Activated T-cell treated with anti-CD3 and anti-CD28 coated beads, Interleukin-2, amount 50 U/mL, for 24 hours (primary cell): ENCODE results near the gene UBE2E3.
A peak's percentile ranks its signal among the peaks of the same experiment; 100 is the strongest.
"Not testable (repeated sequence)": the region's sequence is repeated elsewhere in the genome, so short reads cannot be mapped to it uniquely, and the experiment has no call there.

Source experiments
- DNase-seq: peaks from one replicate; pipeline ENCODE4 v3.0.0-alpha.2; 2020
- H3K27ac Mint-ChIP-seq: 2 replicates; pipeline ENCODE4 v1.8.0; 2020; ENCODE audit warnings: mild to moderate bottlenecking, mixed read lengths
- H3K27me3 Mint-ChIP-seq: 2 replicates; pipeline ENCODE4 v1.8.0; 2020; ENCODE audit warnings: mixed read lengths
- H3K36me3 Mint-ChIP-seq: 2 replicates; pipeline ENCODE4 v1.8.0; 2020; ENCODE audit warnings: low read depth, mixed read lengths
- H3K4me1 Mint-ChIP-seq: 2 replicates; pipeline ENCODE4 v1.8.0; 2020; ENCODE audit warnings: low read depth, mixed read lengths
- H3K4me3 Mint-ChIP-seq: 2 replicates; pipeline ENCODE4 v1.8.0; 2020; ENCODE audit warnings: mild to moderate bottlenecking, moderate library complexity, mixed read lengths
- H3K9me3 Mint-ChIP-seq: 2 replicates; pipeline ENCODE4 v1.8.0; 2020; ENCODE audit warnings: mixed read lengths

UBE2E3 gene

DNA sequence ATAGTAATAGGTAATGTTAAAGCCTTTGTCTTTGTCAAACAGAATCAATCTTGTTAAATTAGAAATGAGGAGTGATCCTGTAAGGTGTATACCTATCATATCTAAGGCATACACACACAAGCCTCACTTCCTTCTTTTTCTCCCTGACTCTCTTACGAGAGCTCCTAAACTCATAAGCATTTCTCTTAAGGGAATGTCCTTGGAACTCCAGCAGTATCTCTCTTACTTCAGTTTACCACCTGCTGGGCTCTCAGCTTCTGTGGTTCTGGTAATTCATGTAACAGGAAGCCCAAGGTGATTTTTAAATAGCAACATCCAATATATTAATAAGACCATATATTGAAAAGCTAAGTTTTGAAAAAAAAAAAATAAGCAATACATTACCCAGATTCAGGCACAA lies 85.9 kb downstream of the UBE2E3 start:
- H3K27ac Mint-ChIP-seq: no peak overlapping the region
- H3K4me3 Mint-ChIP-seq: no peak overlapping the region
- DNase-seq: no peak
- peaks cover 1% of the 10 kb centered on the region for H3K4me1 Mint-ChIP-seq
- no peaks in the 10 kb centered on the region for H3K27me3 Mint-ChIP-seq
- H3K36me3 Mint-ChIP-seq: peaks cover 27% of the 10 kb centered on the region
- H3K9me3 Mint-ChIP-seq: no peaks in the 10 kb centered on the region

- no peak for DNase-seq
- Mint-ChIP-seq H3K36me3 (peaks cover 3% of the 10 kb centered on the region), H3K4me1 (peaks cover 6% of the 10 kb centered on the region), H3K27ac (no peak overlapping the region), H3K9me3 (no peaks in the 10 kb centered on the region), H3K27me3 (no peaks in the 10 kb centered on the region), H3K4me3 (no peak overlapping the region)
Observed at GRCh38 chr2:181070119-181070835, 89.9 kb downstream of the UBE2E3 start.

DNA sequence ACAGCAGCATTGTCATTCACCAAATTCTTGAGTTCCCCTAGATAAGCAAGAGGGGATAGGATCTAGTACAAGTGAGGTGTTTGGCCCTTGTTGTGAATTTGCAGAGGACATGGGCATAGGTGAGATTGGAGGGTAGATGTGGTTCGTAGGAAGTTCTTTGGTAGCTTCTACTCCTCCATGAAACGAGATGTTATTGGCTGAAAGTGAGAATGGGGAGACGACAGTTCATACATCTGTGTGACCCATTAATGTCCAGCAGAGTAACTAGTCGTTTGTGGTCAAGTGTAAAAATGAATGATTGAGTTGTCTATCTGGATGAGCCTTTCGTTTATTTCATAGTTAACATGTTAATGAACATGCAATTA lies 90.4 kb downstream of the UBE2E3 start:
- Mint-ChIP-seq H3K27me3 (no peaks in the 10 kb centered on the region), H3K4me1 (peaks cover 6% of the 10 kb centered on the region), H3K9me3 (no peaks in the 10 kb centered on the region), H3K36me3 (peaks cover 3% of the 10 kb centered on the region), H3K4me3 (no peak overlapping the region), H3K27ac (no peak overlapping the region)
- no peak for DNase-seq

- Mint-ChIP-seq H3K4me1 (peaks cover 9% of the 10 kb centered on the region), H3K9me3 (no peaks in the 10 kb centered on the region), H3K27ac (no peak overlapping the region)
Observed at GRCh38 chr2:181072486-181073235, 92.3 kb downstream of the UBE2E3 start.

GRCh38 chr2:181073896-181074295 lies 93.5 kb downstream of the UBE2E3 start:
- H3K27me3 Mint-ChIP-seq: no peaks in the 10 kb centered on the region
- H3K27ac Mint-ChIP-seq: no peak overlapping the region
- H3K36me3 Mint-ChIP-seq: no peaks in the 10 kb centered on the region
- DNase-seq: no peak
- H3K4me1 Mint-ChIP-seq: peaks cover 9% of the 10 kb centered on the region
- H3K4me3 Mint-ChIP-seq: no peak overlapping the region
- H3K9me3 Mint-ChIP-seq: no peaks in the 10 kb centered on the region

More at GRCh38 chr2:181072486-181073235, 92.3 kb downstream of the UBE2E3 start:
- no peak for DNase-seq
- no peaks in the 10 kb centered on the region for H3K36me3 Mint-ChIP-seq
- H3K27me3 Mint-ChIP-seq: no peaks in the 10 kb centered on the region
- no peak overlapping the region for H3K4me3 Mint-ChIP-seq

GRCh38 chr2:181074457-181074856 lies 94.1 kb downstream of the UBE2E3 start:
- H3K4me3 Mint-ChIP-seq: no peak overlapping the region
- H3K4me1 Mint-ChIP-seq: peaks cover 9% of the 10 kb centered on the region
- H3K27me3 Mint-ChIP-seq: no peaks in the 10 kb centered on the region
- DNase-seq: no peak
- H3K9me3 Mint-ChIP-seq: no peaks in the 10 kb centered on the region
- no peaks in the 10 kb centered on the region for H3K36me3 Mint-ChIP-seq
- H3K27ac Mint-ChIP-seq: no peak overlapping the region

DNA sequence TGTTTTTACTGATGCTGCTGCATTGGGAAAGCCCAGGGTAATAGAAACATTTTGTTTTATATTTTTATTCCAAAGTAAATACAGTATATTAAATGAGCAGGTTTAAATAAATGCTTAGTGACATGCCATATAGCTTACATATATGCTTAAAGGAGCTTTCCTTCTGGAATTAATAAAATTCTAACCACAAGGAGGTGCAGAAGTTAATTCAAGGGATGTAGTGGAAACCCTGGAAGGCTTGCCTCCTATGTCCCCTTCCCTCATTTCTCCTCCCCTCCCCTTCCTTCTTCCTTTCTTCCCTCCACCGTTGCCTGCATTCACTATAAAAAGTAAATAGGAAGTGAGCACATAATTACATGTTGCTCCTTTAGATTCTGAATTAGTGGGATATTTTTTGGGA lies 96.3 kb downstream of the UBE2E3 start:
- Mint-ChIP-seq H3K9me3 (no peaks in the 10 kb centered on the region), H3K27ac (no peak overlapping the region), H3K27me3 (no peaks in the 10 kb centered on the region), H3K4me3 (no peak overlapping the region), H3K36me3 (no peaks in the 10 kb centered on the region), H3K4me1 (peaks cover 9% of the 10 kb centered on the region)
- no peak for DNase-seq

DNA sequence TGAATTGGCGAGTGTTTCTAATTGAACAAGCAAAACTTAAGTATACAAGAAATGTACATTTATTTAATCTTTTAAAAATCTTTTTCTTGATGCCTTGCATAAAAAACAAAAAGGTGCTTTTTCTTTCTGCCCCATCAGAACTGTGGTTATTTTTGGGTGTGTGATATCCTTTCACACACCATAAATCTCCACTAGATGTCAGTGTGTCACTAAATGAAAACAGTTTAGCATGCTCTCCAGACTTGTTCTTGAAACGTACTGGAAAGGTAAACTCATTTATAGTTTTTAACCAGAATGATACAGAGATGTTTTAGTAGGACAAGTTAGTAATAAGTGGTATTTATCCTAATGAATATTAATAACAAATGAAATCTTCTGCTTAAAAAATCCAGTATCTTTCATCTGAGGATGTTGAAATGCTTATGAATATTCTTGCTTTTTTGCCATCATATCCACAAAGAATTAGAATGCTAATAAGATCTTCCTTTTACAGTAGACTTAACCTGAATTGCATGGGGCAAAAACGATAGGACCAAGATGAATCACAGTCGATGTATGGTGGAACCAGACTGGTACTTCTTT lies 96.8 kb downstream of the UBE2E3 start:
- Mint-ChIP-seq H3K4me3 (no peak overlapping the region), H3K27ac (no peak overlapping the region), H3K27me3 (no peaks in the 10 kb centered on the region), H3K9me3 (no peaks in the 10 kb centered on the region), H3K4me1 (peaks cover 8% of the 10 kb centered on the region), H3K36me3 (no peaks in the 10 kb centered on the region)
- no peak for DNase-seq

- no peaks in the 10 kb centered on the region for H3K36me3 Mint-ChIP-seq
- no peak overlapping the region for H3K27ac Mint-ChIP-seq
- H3K4me3 Mint-ChIP-seq: no peak overlapping the region
- H3K27me3 Mint-ChIP-seq: peaks cover 4% of the 10 kb centered on the region
- no peak for DNase-seq
- H3K4me1 Mint-ChIP-seq: no peaks in the 10 kb centered on the region
- H3K9me3 Mint-ChIP-seq: no peaks in the 10 kb centered on the region
Observed at GRCh38 chr2:181083140-181083539, 102.7 kb downstream of the UBE2E3 start.

GRCh38 chr2:181085734-181086133 lies 105.3 kb downstream of the UBE2E3 start:
- Mint-ChIP-seq H3K36me3 (no peaks in the 10 kb centered on the region), H3K9me3 (no peaks in the 10 kb centered on the region), H3K27me3 (peaks cover 4% of the 10 kb centered on the region), H3K4me3 (no peak overlapping the region), H3K4me1 (no peaks in the 10 kb centered on the region), H3K27ac (no peak overlapping the region)
- no peak for DNase-seq

DNA sequence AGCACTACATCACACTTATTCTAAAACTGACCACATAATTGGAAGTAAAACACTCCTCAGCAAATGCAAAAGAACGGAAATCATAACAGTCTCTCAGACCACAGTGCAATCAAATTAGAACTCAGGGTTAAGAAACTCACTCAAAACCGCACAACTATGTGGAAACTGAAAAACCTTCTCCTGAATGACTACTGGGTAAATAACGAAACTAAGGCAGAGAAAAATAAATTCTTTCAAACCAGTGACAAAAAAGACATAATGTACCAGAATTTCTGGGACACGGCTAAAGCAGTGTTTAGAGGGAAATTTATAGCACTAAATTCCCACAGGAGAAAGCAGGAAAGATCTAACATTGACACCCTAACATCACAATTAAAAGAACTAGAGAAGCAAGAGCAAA lies 111.5 kb downstream of the UBE2E3 start:
- not testable (repeated sequence) for H3K4me3 Mint-ChIP-seq, H3K27me3 Mint-ChIP-seq, H3K36me3 Mint-ChIP-seq, H3K4me1 Mint-ChIP-seq, DNase-seq, H3K27ac Mint-ChIP-seq
- peaks cover 28% of the 10 kb centered on the region for H3K9me3 Mint-ChIP-seq

DNA sequence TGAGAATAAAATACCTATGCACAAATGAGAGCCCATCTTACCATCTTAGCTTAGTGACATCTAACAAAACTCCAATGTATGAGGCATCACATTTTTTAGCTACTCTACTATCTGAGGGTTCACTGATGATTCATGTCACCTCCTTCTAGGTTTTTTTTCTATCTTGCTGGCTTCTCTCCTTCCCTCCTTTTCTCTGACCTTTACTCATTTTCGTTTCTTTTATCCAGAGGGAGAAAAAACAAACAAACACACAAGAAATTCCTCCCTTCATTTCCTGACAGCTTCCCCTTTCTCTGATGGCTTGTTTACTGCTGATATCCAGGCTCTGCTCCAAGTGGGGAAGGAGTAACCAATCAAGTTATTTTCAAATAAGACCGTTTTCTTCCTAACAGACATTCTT lies 115.1 kb downstream of the UBE2E3 start:
- no peak overlapping the region for H3K27ac Mint-ChIP-seq
- H3K4me1 Mint-ChIP-seq: peaks cover 8% of the 10 kb centered on the region
- no peaks in the 10 kb centered on the region for H3K27me3 Mint-ChIP-seq
- peaks cover 28% of the 10 kb centered on the region for H3K9me3 Mint-ChIP-seq
- DNase-seq: no peak
- H3K36me3 Mint-ChIP-seq: peaks cover 6% of the 10 kb centered on the region
- no peak overlapping the region for H3K4me3 Mint-ChIP-seq

DNA sequence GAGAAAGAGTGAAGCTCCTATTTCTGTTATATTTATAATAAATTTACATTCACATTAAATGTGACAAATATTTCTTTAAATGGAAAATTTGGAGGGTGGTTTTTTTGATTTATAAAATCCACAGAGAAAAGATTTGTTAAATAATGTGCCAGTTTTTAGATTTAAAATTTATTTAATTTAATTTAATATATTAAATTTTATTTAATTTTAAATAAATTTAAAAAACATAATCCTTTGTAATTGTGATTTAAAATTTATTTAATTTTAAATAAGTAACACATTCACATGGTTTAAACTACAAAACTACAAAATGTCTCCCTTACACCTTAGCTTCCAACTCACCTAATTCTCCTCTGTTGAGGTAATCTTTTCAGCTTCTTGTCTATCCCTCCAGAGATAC lies 123.3 kb downstream of the UBE2E3 start:
- Mint-ChIP-seq H3K27ac (no peak overlapping the region), H3K4me1 (peaks cover 42% of the 10 kb centered on the region), H3K36me3 (peaks cover 4% of the 10 kb centered on the region), H3K4me3 (no peak overlapping the region), H3K9me3 (no peaks in the 10 kb centered on the region), H3K27me3 (no peaks in the 10 kb centered on the region)
- no peak for DNase-seq

DNA sequence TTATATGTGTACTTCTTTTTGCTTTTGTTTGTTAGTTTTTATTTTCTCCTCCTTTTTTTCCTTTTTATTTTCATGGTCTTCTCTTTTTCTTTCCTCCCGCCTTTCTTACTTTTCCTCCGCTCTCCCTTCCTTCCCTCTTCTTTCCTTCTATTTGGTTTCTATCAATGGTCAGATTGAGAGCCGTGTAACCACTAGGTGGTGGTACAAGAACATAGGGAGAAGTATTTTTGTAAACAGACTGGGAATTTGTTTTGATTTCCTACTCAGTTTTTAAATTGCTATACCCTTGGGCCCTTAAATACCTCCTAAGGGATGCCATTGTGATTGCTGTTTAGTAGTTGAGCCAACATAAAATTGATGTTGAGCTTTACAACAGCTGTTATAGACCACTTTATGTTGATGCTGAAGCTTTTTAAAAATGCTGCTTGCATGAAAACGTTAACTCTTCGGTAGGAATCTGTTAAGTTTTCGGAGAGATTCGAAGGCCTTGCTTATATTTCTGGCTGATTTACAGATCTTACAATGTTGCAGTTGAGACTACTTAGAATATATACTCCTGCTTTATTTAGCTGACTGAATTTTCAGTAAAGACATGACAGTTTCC lies 124.2 kb downstream of the UBE2E3 start:
- Mint-ChIP-seq H3K4me1 (peaks cover 52% of the 10 kb centered on the region), H3K27me3 (no peaks in the 10 kb centered on the region), H3K27ac (peak overlapping the region; percentile 60), H3K4me3 (peak overlapping the region; percentile 7), H3K36me3 (peaks cover 8% of the 10 kb centered on the region), H3K9me3 (peaks cover 1% of the 10 kb centered on the region)
- no peak for DNase-seq

DNA sequence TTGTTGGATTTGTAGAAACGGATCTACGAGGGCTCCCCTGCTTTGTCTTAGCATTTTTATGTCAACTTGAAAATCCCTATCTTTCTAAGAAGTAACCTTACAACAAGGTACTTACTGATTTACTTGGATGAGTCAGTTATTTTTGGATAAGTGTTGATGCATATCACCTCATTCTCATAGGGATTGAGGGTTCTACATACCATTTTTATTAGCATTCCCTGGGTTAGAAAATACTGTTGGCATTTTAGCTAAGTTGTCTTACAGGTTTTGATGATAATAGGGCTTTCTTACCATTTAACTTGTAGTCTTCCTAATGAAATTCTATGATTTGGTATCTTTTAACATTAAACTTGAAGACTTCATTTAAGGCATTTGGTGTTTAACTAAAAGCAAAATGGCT lies 125.2 kb downstream of the UBE2E3 start:
- Mint-ChIP-seq H3K9me3 (peaks cover 8% of the 10 kb centered on the region), H3K36me3 (peaks cover 12% of the 10 kb centered on the region), H3K4me1 (peaks cover 56% of the 10 kb centered on the region), H3K27me3 (no peaks in the 10 kb centered on the region), H3K27ac (peak overlapping the region; percentile 88), H3K4me3 (no peak overlapping the region)
- no peak for DNase-seq
